Stomach (tissue), 9 donors: ENCODE results near the gene TMEM131. TPM values are rescaled to one million over a fixed set of nuclear protein-coding genes. Genes with fewer than 3 reads are reported as not detected.

Experiments used
- DNase-seq, 2 donors: peaks; one replicate each; pipeline versions ENCODE4 v3.0.0 to v3.0.0-alpha.2; 2013 to 2019
- H3K27ac ChIP-seq, 5 donors: fragments of 200-600 bp in 4 of 5; sonication (generic) in 4 of 5; one replicate each; pipeline ENCODE4 v1.5.1; 2013 to 2019; ENCODE audit warnings: mild to moderate bottlenecking in 1 of 5, moderate library complexity in 1 of 5
- H3K27me3 ChIP-seq, 3 donors: fragments of 200-600 bp; sonication (generic); one replicate each; pipeline ENCODE4 v1.5.1; 2017 to 2019; ENCODE audit warnings: mixed run types in 1 of 3
- H3K36me3 ChIP-seq, 4 donors: fragments of 200-600 bp; sonication (generic); 1 replicate in 3 of 4; 2 replicates in 1 of 4; pipeline ENCODE4 v1.5.1; 2016 to 2019
- H3K4me1 ChIP-seq, 4 donors: fragments of 200-600 bp; sonication (generic); one replicate each; pipeline ENCODE4 v1.5.1; 2016 to 2019
- H3K4me3 ChIP-seq, 4 donors: fragments of 200-600 bp; sonication (generic) in 3 of 4; one replicate each; pipeline ENCODE4 v1.5.1; 2016 to 2019; ENCODE audit warnings: mild to moderate bottlenecking in 1 of 4
- H3K9me3 ChIP-seq, 4 donors: fragments of 200-600 bp; sonication (generic); one replicate each; pipeline ENCODE4 v1.5.1; 2016 to 2019
- EP300 ChIP-seq: sonication (generic); formaldehyde crosslinking; IDR thresholded peaks from one replicate; pipeline ENCODE4 v1.6.1; 2017; ENCODE audit warnings: antibody characterized with exemption
- POLR2A ChIP-seq, 4 donors: fragments of 450-650 bp; IDR thresholded peaks; one replicate each; pipeline ENCODE4 v1.6.1; 2016; ENCODE audit warnings: antibody characterized with exemption in 4 of 4, control low read depth in 2 of 4, mild to moderate bottlenecking in 1 of 4, moderate library complexity in 1 of 4
- POLR2AphosphoS5 ChIP-seq, 3 donors: sonication (generic); formaldehyde crosslinking; IDR thresholded peaks; one replicate each; pipeline ENCODE4 v1.6.1; 2016; ENCODE audit warnings: antibody characterized with exemption in 3 of 3
- WGBS, 5 donors: extraction: QIAGEN DNeasy Blood & Tissue Kit in 3 of 5; methylation state at CpG; one replicate each; pipeline versions ENCODE4 v1.1.5 to v1.1.7; 2013 to 2018; 5-methylcytosine and 5-hydroxymethylcytosine counted together
- intact Hi-C: fragments of 100-400 bp; cut with DNase I; formaldehyde crosslinking; loops from one replicate; pipeline ENCODE4 v1.15.1; 2023; ENCODE audit warnings: low total_unique reads
- polyA plus RNA-seq, 3 donors: library from polyadenylated mRNA; stranded (reverse); fragments of 200-250 nt; gene quantifications; one replicate each; pipeline ENCODE4 v1.2.3, GENCODE V29; 2013
- small RNA-seq, 4 donors: library from RNA; depleted of rRNA; stranded (forward); fragments of <200 nt; gene quantifications; one replicate each; pipeline ENCODE3, GENCODE V24; 2016
- total RNA-seq, 5 donors: library from RNA; depleted of rRNA; stranded (reverse); fragments of >200 nt; gene quantifications; one replicate each; pipeline versions ENCODE4 v1.1.0 to v1.2.3, GENCODE V29; 2014 to 2016
- TF ChIP-seq, protein P1 (sequence below), 7 experiments: fragments of 450-650 bp in 4 of 7; fragments of 200-600 bp in 3 of 7; sonication (generic) in 3 of 7; IDR thresholded peaks; one replicate each; pipeline ENCODE4 v1.5.1; 2016 to 2019; ENCODE audit warnings: antibody characterized with exemption in 7 of 7, control low read depth in 2 of 7, mild to moderate bottlenecking in 1 of 7
- donor health status: healthy with polysubstance abuse.
- donor health status: Bipolar disorder and iron deficiency.
- donor health status: healthy.

TMEM131 gene
- total and polyA plus RNA-seq, 8 donors, result 4.4 to 119 (median 43.1) TPM

DNA sequence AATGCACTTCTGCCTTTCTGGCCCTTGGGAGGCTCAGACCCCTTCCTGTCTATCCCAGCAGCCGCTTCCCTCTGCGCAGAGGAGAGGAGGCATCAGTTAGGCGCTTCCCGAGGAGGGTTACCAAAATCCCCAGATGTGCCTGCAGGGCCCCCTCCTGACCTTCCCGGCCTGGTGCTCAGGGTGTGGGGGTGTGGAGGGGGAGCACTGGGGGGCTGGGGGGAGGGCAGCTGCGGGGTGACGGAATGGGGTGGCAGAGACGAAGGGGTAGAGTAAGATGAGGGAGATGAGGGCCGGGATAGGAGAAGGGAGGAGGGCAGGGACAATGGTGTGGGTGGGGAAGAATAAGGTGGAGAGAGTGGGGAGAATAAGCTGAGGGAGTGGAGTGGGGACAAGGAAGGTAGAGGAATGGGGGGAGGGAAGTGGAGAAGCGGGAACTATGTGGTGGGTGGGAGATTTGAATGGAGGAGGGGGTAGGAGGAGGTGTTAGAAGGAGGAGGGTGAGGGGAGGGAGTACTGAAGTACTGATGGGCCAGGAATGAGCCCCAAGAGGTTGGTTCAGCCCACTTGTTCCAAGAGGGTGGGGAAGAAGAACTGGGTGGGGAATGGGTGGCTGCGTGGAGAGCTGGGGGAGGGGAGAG, 288.9 kb downstream of the TMEM131 start:
- intact Hi-C loops, result loop anchor here (10.0 kb wide), 1 partner anchor 678 kb away; no protein-coding TSS in a partner anchor
- Histone ChIP-seq H3K9me3 (no peaks in the 10 kb centered on the region), H3K4me3 (no peak overlapping the region), H3K4me1 (no peaks in the 10 kb centered on the region), H3K27me3 (peaks cover 0 to 15% (median 0%) of the 10 kb centered on the region in 3 donors), H3K27ac (no peak overlapping the region), H3K36me3 (no peaks in the 10 kb centered on the region)
- TF ChIP-seq POLR2AphosphoS5 (IDR thresholded peaks at IDR 0.05) (no peak), EP300 (no peak), POLR2A (IDR thresholded peaks at IDR 0.05) (no peak)
- TF ChIP-seq, protein P1, sequence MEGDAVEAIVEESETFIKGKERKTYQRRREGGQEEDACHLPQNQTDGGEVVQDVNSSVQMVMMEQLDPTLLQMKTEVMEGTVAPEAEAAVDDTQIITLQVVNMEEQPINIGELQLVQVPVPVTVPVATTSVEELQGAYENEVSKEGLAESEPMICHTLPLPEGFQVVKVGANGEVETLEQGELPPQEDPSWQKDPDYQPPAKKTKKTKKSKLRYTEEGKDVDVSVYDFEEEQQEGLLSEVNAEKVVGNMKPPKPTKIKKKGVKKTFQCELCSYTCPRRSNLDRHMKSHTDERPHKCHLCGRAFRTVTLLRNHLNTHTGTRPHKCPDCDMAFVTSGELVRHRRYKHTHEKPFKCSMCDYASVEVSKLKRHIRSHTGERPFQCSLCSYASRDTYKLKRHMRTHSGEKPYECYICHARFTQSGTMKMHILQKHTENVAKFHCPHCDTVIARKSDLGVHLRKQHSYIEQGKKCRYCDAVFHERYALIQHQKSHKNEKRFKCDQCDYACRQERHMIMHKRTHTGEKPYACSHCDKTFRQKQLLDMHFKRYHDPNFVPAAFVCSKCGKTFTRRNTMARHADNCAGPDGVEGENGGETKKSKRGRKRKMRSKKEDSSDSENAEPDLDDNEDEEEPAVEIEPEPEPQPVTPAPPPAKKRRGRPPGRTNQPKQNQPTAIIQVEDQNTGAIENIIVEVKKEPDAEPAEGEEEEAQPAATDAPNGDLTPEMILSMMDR (IDR thresholded peaks at IDR 0.05), result no peak
- no peak for DNase-seq
- 69 to 84% (median 75%) methylated on average over 10 to 11 of the region's 11 CpGs for WGBS, 5 donors

Small RNAs within 50 kb of the gene (small RNA-seq; reads per million reads assigned to genes)
- gene HMGN1P36, result 0 reads per million in 4 donors
- gene RNU7-96P, result 0 reads per million in 4 donors

Other genes with a start within 250 kb of the TMEM131 start
- gene VWA3B, start 91.2 kb upstream of the TMEM131 start, total RNA-seq, result 100 to 1,000 TPM in 1 of 5 donors, 1 to 10 TPM in 2, not detected in 2; 4.0 to 134 (median 4.9) TPM
- under 1 TPM; 0.03 to 0.46 (median 0.12) TPM for gene VWA3B, start 91.2 kb upstream of the TMEM131 start, polyA plus RNA-seq